Measurements from ENCODE around the gene TRNAU1AP.

GRCh38 chr1:28512058-28512611 is 40.8 kb upstream of the TRNAU1AP start:
- TF ChIP-seq CTCF (IDR thresholded peaks at IDR 0.05; ENCODE audit: low read depth, low read length) (no peak), EZH2phosphoT487 (IDR thresholded peaks at IDR 0.05; ENCODE audit: low read depth) (no peak)

Measured in OCI-LY3 (cell line).